Endothelial cell of umbilical vein (primary cell): ENCODE data around the gene SOX11. TPM values are rescaled to one million over a fixed set of nuclear protein-coding genes. Genes with fewer than 3 reads are reported as not detected.
"Not testable (repeated sequence)": the region's sequence is repeated elsewhere in the genome, so short reads cannot be mapped to it uniquely, and the experiment has no call there.

Source experiments
- BruUV-seq: library from RNA; stranded (reverse); fragments of 400-500 nt; replicated peaks from 2 replicates; lab custom pipeline; 2021; lab: Mats Ljungman, UMichigan
- CTCF ChIA-PET: fragments of 300-600, 350-600 bp; sonication (Branson Sonifier 250); formaldehyde crosslinking; loops from one replicate; lab custom pipeline; 2021; ENCODE audit warnings: antibody characterized with exemption, inconsistent platforms; lab: Charles Lee
- POLR2A ChIA-PET: fragments of 300-600, 350-600 bp; sonication (Branson Sonifier 250); formaldehyde crosslinking; loops from one replicate; lab custom pipeline; 2021; ENCODE audit warnings: antibody characterized with exemption, inconsistent platforms; lab: Charles Lee
- DNase-seq: peaks from one replicate; pipeline ENCODE4 v3.0.0-alpha.2; 2011; ENCODE audit warnings: low read depth, low spot score
- FAIRE-seq: peaks from 2 replicates; lab custom pipeline; 2011; peaks lifted over from hg19 to GRCh38; lab: Jason Lieb, UNC
- H2AFZ ChIP-seq: 2 replicates; pipeline ENCODE4 v1.6.0; 2012; ENCODE audit warnings: low read depth, low read length, control low read depth, inconsistent platforms
- H3K27ac ChIP-seq: 2 replicates; pipeline ENCODE4 v1.5.1; 2011; ENCODE audit warnings: low read depth, mild to moderate bottlenecking, control low read depth, low read length, moderate library complexity; ENCODE audit not compliant: insufficient read depth
- H3K27me3 ChIP-seq, 2 experiments: 2 replicates each; pipeline versions ENCODE4 v1.6.0 to v1.6.1; 2011; ENCODE audit warnings: low read length in 2 of 2, mixed read lengths in 1 of 2; ENCODE audit not compliant: control insufficient read depth in 2 of 2, insufficient read depth in 2 of 2
- H3K36me3 ChIP-seq, 2 experiments: 2 replicates in 1 of 2; 3 replicates in 1 of 2; pipeline ENCODE4 v1.5.1; 2011; ENCODE audit warnings: low read length in 2 of 2, mild to moderate bottlenecking in 1 of 2, moderate library complexity in 1 of 2; ENCODE audit not compliant: control insufficient read depth in 2 of 2, insufficient read depth in 2 of 2; ENCODE audit errors: extremely low read depth in 1 of 2
- H3K4me1 ChIP-seq: 3 replicates; pipeline ENCODE4 v1.5.1; 2011; ENCODE audit warnings: mild to moderate bottlenecking, low read length; ENCODE audit not compliant: control insufficient read depth, insufficient read depth; ENCODE audit errors: extremely low read depth
- H3K4me2 ChIP-seq: 2 replicates; pipeline ENCODE4 v1.6.1; 2011; ENCODE audit warnings: low read length, control low read depth, mixed read lengths; ENCODE audit not compliant: insufficient read depth
- H3K4me3 ChIP-seq, 3 experiments: fragments of 200-600 bp in 1 of 3; sonication (generic), shearing (Covaris generic) in 1 of 3; replicated peaks in 1 of 3; 2 replicates each; pipeline ENCODE4 v1.5.1; 2011 to 2016; ENCODE audit warnings: control low read depth in 3 of 3, low read length in 3 of 3, mild to moderate bottlenecking in 2 of 3, inconsistent platforms in 1 of 3, low read depth in 1 of 3, moderate library complexity in 1 of 3; ENCODE audit not compliant: insufficient read depth in 1 of 3
- H3K79me2 ChIP-seq: 2 replicates; pipeline ENCODE4 v1.6.0; 2012; ENCODE audit warnings: low read length, inconsistent platforms; ENCODE audit not compliant: control insufficient read depth, insufficient read depth
- H3K9ac ChIP-seq: replicated peaks from 2 replicates; pipeline ENCODE3; 2011; ENCODE audit warnings: low read length, control low read depth; ENCODE audit not compliant: insufficient read depth; ENCODE audit errors: extremely low read depth
- H3K9me1 ChIP-seq: replicated peaks from 3 replicates; pipeline ENCODE4 v1.6.0; 2011; ENCODE audit warnings: mild to moderate bottlenecking, low read length; ENCODE audit not compliant: control insufficient read depth, insufficient read depth; ENCODE audit errors: extremely low read depth
- H3K9me3 ChIP-seq: replicated peaks from 2 replicates; pipeline ENCODE4 v1.5.1; 2012; ENCODE audit warnings: low read length, inconsistent platforms; ENCODE audit not compliant: control insufficient read depth, insufficient read depth
- H4K20me1 ChIP-seq: replicated peaks from 2 replicates; pipeline ENCODE3; 2011; ENCODE audit warnings: mild to moderate bottlenecking, low read length; ENCODE audit not compliant: control insufficient read depth, insufficient read depth; ENCODE audit errors: extremely low read depth
- CTCF ChIP-seq, 2 donors: IDR thresholded peaks; 1 replicate in 1 of 2; 2 replicates in 1 of 2; pipeline ENCODE4 v1.5.1; 2011; ENCODE audit warnings: low read length in 2 of 2, mild to moderate bottlenecking in 2 of 2, moderate library complexity in 2 of 2, control low read depth in 1 of 2, inconsistent platforms in 1 of 2, low read depth in 1 of 2; ENCODE audit not compliant: insufficient read depth in 1 of 2; ENCODE audit errors: extremely low read depth in 1 of 2
- EZH2 ChIP-seq: IDR thresholded peaks from 2 replicates; pipeline ENCODE4 v1.6.1; 2012; ENCODE audit warnings: borderline replicate concordance, low read depth, mild to moderate bottlenecking, moderate library complexity, low read length, inconsistent platforms; ENCODE audit not compliant: severe bottlenecking
- FOS ChIP-seq: IDR thresholded peaks from 2 replicates; pipeline ENCODE4 v1.6.1; 2011; ENCODE audit warnings: mild to moderate bottlenecking, low read length, moderate library complexity, borderline replicate concordance; ENCODE audit not compliant: insufficient read depth
- GATA2 ChIP-seq: IDR thresholded peaks from 2 replicates; pipeline ENCODE4 v1.7.0; 2011; ENCODE audit warnings: low read depth, mild to moderate bottlenecking, moderate library complexity, mixed read lengths, low read length; ENCODE audit not compliant: insufficient read length, insufficient read depth
- JUN ChIP-seq: IDR thresholded peaks from 2 replicates; pipeline ENCODE4 v1.6.1; 2011; ENCODE audit warnings: borderline replicate concordance, low read depth; ENCODE audit not compliant: insufficient read length, insufficient read depth
- MAX ChIP-seq: IDR thresholded peaks from 2 replicates; pipeline ENCODE4 v1.6.1; 2011; ENCODE audit not compliant: insufficient read depth, insufficient read length
- MYC ChIP-seq: IDR thresholded peaks from one replicate; pipeline ENCODE4 v1.6.1; 2011; ENCODE audit warnings: mild to moderate bottlenecking, low read depth, low read length
- POLR2A ChIP-seq: IDR thresholded peaks from 2 replicates; pipeline ENCODE4 v1.6.1; 2012; ENCODE audit warnings: low read depth, mild to moderate bottlenecking, control low read depth, low read length
- POLR2AphosphoS5 ChIP-seq: IDR thresholded peaks from 2 replicates; pipeline ENCODE4 v1.6.1; 2012; ENCODE audit warnings: low read depth, mild to moderate bottlenecking, control low read depth, low read length, moderate library complexity; ENCODE audit not compliant: insufficient read depth
- dilution Hi-C: fragments of 300-500 bp; cut with MboI; formaldehyde crosslinking; loops from one replicate; pipeline ENCODE4 v1.15.0; 2019; ENCODE audit warnings: low sequenced_read_pairs; ENCODE audit not compliant: extremely low pct_ligation_motif_present
- intact Hi-C: fragments of 100-400 bp; cut with micrococcal nuclease; formaldehyde crosslinking; loops from one replicate; pipeline ENCODE4 v1.10.0; 2022
- polyA plus RNA-seq, 4 experiments: library from polyadenylated mRNA; depleted of rRNA in 3 of 4; stranded (reverse) in 3 of 4; unstranded in 1 of 4; fragments of >200 nt; gene quantifications; 2 replicates each; pipeline versions ENCODE4 v1.2.1 to v1.2.3, GENCODE V29; 2011 to 2012; ENCODE audit warnings: missing spikeins in 1 of 4
- total RNA-seq: library from RNA; stranded (reverse); gene quantifications from 2 replicates; pipeline ENCODE4 v1.2.3, GENCODE V29; 2021

Gene SOX11
- total and polyA plus RNA-seq, 2 donors (not counting 3 experiments of a cell fraction or from before 2014, with no cell fraction given), result not detected

- Histone ChIP-seq H3K4me1 (no peaks in the 10 kb centered on the region), H3K9me1 (no peaks in the 10 kb centered on the region), H3K4me3 (no peak overlapping the region), H3K9ac (no peak overlapping the region), H3K4me2 (no peak overlapping the region), H2AFZ (no peak overlapping the region), H3K36me3 (no peaks in the 10 kb centered on the region), H3K27me3 (no peaks in the 10 kb centered on the region), H3K27ac (no peak overlapping the region), H4K20me1 (no peaks in the 10 kb centered on the region), H3K9me3 (peaks cover 4% of the 10 kb centered on the region), H3K79me2 (no peaks in the 10 kb centered on the region)
- CTCF ChIA-PET, result no interaction called here
- POLR2A ChIA-PET, result no interaction called here
- FAIRE-seq (no peak), DNase-seq (no peak)
- intact Hi-C loops (no loop called here), dilution Hi-C loops (no loop called here)
- TF ChIP-seq MYC, result no peak
- no peak for TF ChIP-seq POLR2A
- no peak for TF ChIP-seq JUN
- TF ChIP-seq POLR2AphosphoS5, result no peak
- TF ChIP-seq FOS, result no peak
- no peak for TF ChIP-seq MAX
- TF ChIP-seq GATA2, result no peak
- TF ChIP-seq EZH2, result no peak
- no peak for TF ChIP-seq CTCF (IDR thresholded peaks at IDR 0.05; ENCODE audit: extremely low read depth in 1 of 2, insufficient read depth in 1 of 2, low read depth in 1 of 2, low read length in 2 of 2)
- BruUV-seq, result no TSS peak
These were observed 25.4 kb upstream of the SOX11 start for GRCh38 chr2:5666798-5667197.

GRCh38 chr2:5667655-5668054 is 24.5 kb upstream of the SOX11 start:
- BruUV-seq, H3K4me3 ChIP-seq, H3K36me3 ChIP-seq, H3K9ac ChIP-seq, H3K9me1 ChIP-seq, POLR2A ChIA-PET, CTCF ChIA-PET, intact Hi-C loops, H3K9me3 ChIP-seq, dilution Hi-C loops, H3K27ac ChIP-seq, H3K27me3 ChIP-seq, DNase-seq, H2AFZ ChIP-seq, H4K20me1 ChIP-seq, H3K79me2 ChIP-seq, H3K4me1 ChIP-seq, FAIRE-seq, H3K4me2 ChIP-seq: not testable (repeated sequence)
